ENCODE results near the gene ZDHHC9. TPM values are rescaled to one million over a fixed set of nuclear protein-coding genes. Genes with fewer than 3 reads are reported as not detected.

ZDHHC9 gene
- total and polyA plus RNA-seq, 2 donors (not counting 1 experiment from before 2014, with no cell fraction given): 1.3 to 6.1 TPM

- TF ChIP-seq EZH2 (IDR thresholded peaks at IDR 0.05; ENCODE audit: borderline replicate concordance, insufficient read depth, low read depth, low read length, poor library complexity, severe bottlenecking): no peak
- TF ChIP-seq CTCF (IDR thresholded peaks at IDR 0.05): no peak
- H3K27me3 ChIP-seq (replicated peaks in 1 of 4; ENCODE audit: control extremely low read depth in 1 of 4, control insufficient read depth in 3 of 4, insufficient read depth in 4 of 4, low read length in 3 of 4): peaks cover 0 to 3% (median 0%) of the 10 kb centered on the region in 4 experiments
- intact Hi-C loops (cut with micrococcal nuclease): loop anchor here (10.0 kb wide), 1 partner anchor 179 kb away; no protein-coding TSS in a partner anchor
- peaks cover 19% of the 10 kb centered on the region for H3K4me1 Mint-ChIP-seq
- H3K36me3 ChIP-seq (replicated peaks in 1 of 2; ENCODE audit: control extremely low read depth in 1 of 2, control insufficient read depth in 1 of 2, extremely low read depth in 1 of 2, insufficient read depth in 2 of 2, low read length in 1 of 2): no peaks in the 10 kb centered on the region
- DNase-seq: no peak
- no peak for ATAC-seq (ENCODE audit: low read depth)
- H3K4me3 ChIP-seq (ENCODE audit: control extremely low read depth in 1 of 5, extremely low read depth in 1 of 5, insufficient read depth in 1 of 5, low read depth in 2 of 5, low read length in 4 of 5): no peak overlapping the region
- no peak overlapping the region for H3K27ac Mint-ChIP-seq
- no peak overlapping the region for H2AFZ ChIP-seq (ENCODE audit: insufficient read depth, low read depth, low read length, poor library complexity, severe bottlenecking)
- H3K9me3 ChIP-seq (ENCODE audit: control extremely low read depth in 1 of 3, control insufficient read depth in 2 of 3, insufficient read depth in 1 of 3, low read length in 2 of 3): no peaks in the 10 kb centered on the region
- H3K4me1 ChIP-seq (ENCODE audit: control insufficient read depth in 2 of 2, insufficient read depth in 2 of 2, low read length in 2 of 2): peaks cover 4 to 11% of the 10 kb centered on the region in 2 donors
- H3K9me3 Mint-ChIP-seq (ENCODE audit: insufficient read depth): no peaks in the 10 kb centered on the region
- ChIA-PET POLR2A (no interaction called here), CTCF (no interaction called here)
- WGBS (ENCODE audit: insufficient coverage): no CpG with 5 or more reads among the region's 4 CpGs
- no peak overlapping the region for H3K27ac ChIP-seq (ENCODE audit: low read length in 2 of 2)
- H3K79me2 ChIP-seq (ENCODE audit: control insufficient read depth, insufficient read depth, low read length): no peaks in the 10 kb centered on the region
- no peak overlapping the region for H3K9ac ChIP-seq (ENCODE audit: low read length)
- no peak overlapping the region for H3K4me3 Mint-ChIP-seq
- H3K4me2 ChIP-seq (replicated peaks; ENCODE audit: low read depth, low read length, poor library complexity, severe bottlenecking): no peak overlapping the region
- H3K27me3 Mint-ChIP-seq: no peaks in the 10 kb centered on the region
- no peaks in the 10 kb centered on the region for H4K20me1 ChIP-seq (ENCODE audit: control insufficient read depth, insufficient read depth, low read length, poor library complexity, severe bottlenecking)
Measured at GRCh38 chrX:129845616-129846190, 2.0 kb upstream of the ZDHHC9 start.

GRCh38 chrX:129843209-129843458 is 552 bp downstream of the ZDHHC9 start:
- no peak overlapping the region for H3K27ac Mint-ChIP-seq
- TF ChIP-seq EZH2 (IDR thresholded peaks at IDR 0.05; ENCODE audit: borderline replicate concordance, insufficient read depth, low read depth, low read length, poor library complexity, severe bottlenecking) (no peak), CTCF (IDR thresholded peaks at IDR 0.05) (no peak)
- ATAC-seq (ENCODE audit: low read depth): no peak

More at GRCh38 chrX:129843209-129843458, 552 bp downstream of the ZDHHC9 start:
- intact Hi-C loops (cut with micrococcal nuclease): loop anchor here (2.0 to 10.0 kb wide), 3 partner anchors 64 to 182 kb away; partner anchors contain the start of genes BCORL1 and UTP14A
- Histone ChIP-seq H4K20me1 (ENCODE audit: control insufficient read depth, insufficient read depth, low read length, poor library complexity, severe bottlenecking) (no peaks in the 10 kb centered on the region), H3K79me2 (ENCODE audit: control insufficient read depth, insufficient read depth, low read length) (no peaks in the 10 kb centered on the region), H3K36me3 (replicated peaks in 1 of 2; ENCODE audit: control extremely low read depth in 1 of 2, control insufficient read depth in 1 of 2, extremely low read depth in 1 of 2, insufficient read depth in 2 of 2, low read length in 1 of 2) (no peaks in the 10 kb centered on the region), H3K9me3 (ENCODE audit: control extremely low read depth in 1 of 3, control insufficient read depth in 2 of 3, insufficient read depth in 1 of 3, low read length in 2 of 3) (no peaks in the 10 kb centered on the region), H3K27ac (ENCODE audit: low read length in 2 of 2) (no peak overlapping the region), H2AFZ (ENCODE audit: insufficient read depth, low read depth, low read length, poor library complexity, severe bottlenecking) (peak overlapping the region; percentile 87), H3K9ac (ENCODE audit: low read length) (peak overlapping the region; percentile 76), H3K4me1 (ENCODE audit: control insufficient read depth in 2 of 2, insufficient read depth in 2 of 2, low read length in 2 of 2) (peaks cover 4 to 11% of the 10 kb centered on the region in 2 donors), H3K4me2 (replicated peaks; ENCODE audit: low read depth, low read length, poor library complexity, severe bottlenecking) (peak overlapping the region; percentile 78), H3K4me3 (ENCODE audit: control extremely low read depth in 1 of 5, extremely low read depth in 1 of 5, insufficient read depth in 1 of 5, low read depth in 2 of 5, low read length in 4 of 5) (peak overlapping the region in 4 of 5 experiments; percentile 68 to 75 (median 72)), H3K27me3 (replicated peaks in 1 of 4; ENCODE audit: control extremely low read depth in 1 of 4, control insufficient read depth in 3 of 4, insufficient read depth in 4 of 4, low read length in 3 of 4) (peaks cover 0 to 3% (median 0%) of the 10 kb centered on the region in 4 experiments)
- Mint-ChIP-seq H3K4me1 (peaks cover 19% of the 10 kb centered on the region), H3K9me3 (ENCODE audit: insufficient read depth) (no peaks in the 10 kb centered on the region), H3K27me3 (no peaks in the 10 kb centered on the region), H3K4me3 (peak overlapping the region; percentile 94)
- no peak for DNase-seq
- ChIA-PET POLR2A (no interaction called here), CTCF (no interaction called here)
- WGBS (ENCODE audit: insufficient coverage): 0% methylated on average over 3 of the region's 23 CpGs
